CD4-positive, CD25-positive, alpha-beta regulatory T cell (primary cell): ENCODE results near the gene CUEDC2. TPM values are rescaled to one million over a fixed set of nuclear protein-coding genes. Genes with fewer than 3 reads are reported as not detected.
A peak's percentile ranks its signal among the peaks of the same experiment; 100 is the strongest.

Experiments
- ATAC-seq, 2 donors: fragments of 150-1000 bp; cut with Tn5 transposase; one replicate each; pipeline ENCODE4 v1.10.0; 2021; ENCODE audit warnings: low read depth in 2 of 2, moderate number of reproducible peaks in 2 of 2, moderate library complexity in 1 of 2
- DNase-seq, 3 donors: peaks; one replicate each; pipeline versions ENCODE4 v3.0.0 to v3.0.0-alpha.2; 2012 to 2022; ENCODE audit warnings: mixed read lengths in 1 of 3
- H3K27ac ChIP-seq: one replicate; pipeline ENCODE4 v1.7.0; 2013; ENCODE audit warnings: mild to moderate bottlenecking, low read length; ENCODE audit not compliant: insufficient read depth, poor library complexity, severe bottlenecking
- H3K27me3 ChIP-seq: one replicate; pipeline ENCODE4 v1.7.0; 2013; ENCODE audit warnings: low read length; ENCODE audit not compliant: control insufficient read depth, insufficient read depth
- H3K36me3 ChIP-seq: one replicate; pipeline ENCODE4 v1.7.0; 2013; ENCODE audit warnings: mild to moderate bottlenecking, low read length, moderate library complexity; ENCODE audit not compliant: control insufficient read depth, insufficient read depth
- H3K4me1 ChIP-seq: 2 replicates; pipeline ENCODE4 v1.7.0; 2013; ENCODE audit warnings: mild to moderate bottlenecking, low read length; ENCODE audit not compliant: insufficient read depth, control insufficient read depth, poor library complexity, severe bottlenecking
- H3K4me3 ChIP-seq: one replicate; pipeline ENCODE4 v1.7.0; 2013; ENCODE audit warnings: low read depth, mild to moderate bottlenecking, low read length, moderate library complexity
- H3K9me3 ChIP-seq, 2 experiments: 1 replicate in 1 of 2; 2 replicates in 1 of 2; pipeline ENCODE4 v1.7.0; 2013; ENCODE audit warnings: low read length in 2 of 2, mild to moderate bottlenecking in 1 of 2, moderate library complexity in 1 of 2; ENCODE audit not compliant: control insufficient read depth in 2 of 2
- H3K27ac Mint-ChIP-seq, 3 donors: one replicate each; pipeline ENCODE4 v1.8.0; 2020 to 2022; ENCODE audit warnings: mild to moderate bottlenecking in 3 of 3, mixed read lengths in 3 of 3, moderate library complexity in 2 of 3
- H3K27me3 Mint-ChIP-seq: one replicate; pipeline ENCODE4 v1.8.0; 2022; ENCODE audit warnings: mild to moderate bottlenecking, mixed read lengths
- H3K36me3 Mint-ChIP-seq: one replicate; pipeline ENCODE4 v1.8.0; 2020; ENCODE audit warnings: mixed read lengths
- H3K4me1 Mint-ChIP-seq, 4 donors: one replicate each; pipeline ENCODE4 v1.8.0; 2020 to 2022; ENCODE audit warnings: mixed read lengths in 4 of 4, mild to moderate bottlenecking in 1 of 4
- H3K4me3 Mint-ChIP-seq, 4 donors: one replicate each; pipeline ENCODE4 v1.8.0; 2020 to 2022; ENCODE audit warnings: mild to moderate bottlenecking in 4 of 4, mixed read lengths in 4 of 4, moderate library complexity in 3 of 4
- H3K9me3 Mint-ChIP-seq, 7 donors: one replicate each; pipeline ENCODE4 v1.8.0; 2020 to 2022; ENCODE audit warnings: mixed read lengths in 7 of 7, mild to moderate bottlenecking in 3 of 7, moderate library complexity in 2 of 7
- polyA plus RNA-seq, 4 donors: library from polyadenylated mRNA; unstranded; fragments of 300-500 nt; fragmentation: Illumina TruSeq; gene quantifications; one replicate each; pipeline ENCODE4 v1.2.3, GENCODE V29; 2021
- total RNA-seq: library from RNA; stranded (reverse); gene quantifications from one replicate; pipeline ENCODE4 v1.2.3, GENCODE V29; 2022

CUEDC2 gene
- total and polyA plus RNA-seq, 5 donors from 2014 or later, result 29.4 to 60.6 (median 51.2) TPM

DNA sequence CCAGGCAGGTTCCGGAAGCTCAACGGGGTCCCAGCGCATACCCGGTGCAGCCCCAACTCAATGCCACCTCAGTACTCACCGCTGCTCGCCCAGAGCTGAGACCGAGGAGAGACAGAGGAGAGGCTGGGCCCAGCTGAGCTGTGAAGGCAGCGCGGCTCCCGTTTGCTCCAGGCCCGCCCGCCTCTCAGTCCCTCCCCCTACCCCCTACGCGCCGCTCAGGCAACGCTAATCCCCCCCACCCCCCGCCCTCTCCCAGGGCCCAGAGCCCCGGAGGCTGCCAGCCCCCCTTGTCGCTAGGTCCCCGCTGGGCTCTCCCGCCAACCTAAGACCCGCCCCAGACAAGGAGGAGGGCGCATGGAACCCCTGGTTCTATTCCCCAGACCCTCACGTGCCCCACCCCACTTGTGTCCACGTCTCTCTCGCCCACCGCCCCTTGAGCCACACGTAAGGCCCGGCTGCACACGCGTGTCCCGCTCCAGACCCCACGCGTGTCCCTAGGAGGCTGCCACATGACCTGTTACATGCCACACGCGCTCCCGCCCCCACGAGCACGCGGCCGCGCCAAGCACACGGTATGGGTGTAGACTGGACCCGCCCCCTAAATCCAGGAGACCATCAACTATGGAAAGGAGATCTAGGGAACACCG is 13.6 kb downstream of the CUEDC2 start, which contains the start of gene PSD:
TSS of gene PSD (minus strand) at position 164 of the 647 bp plus-strand sequence. CDS start 1,747 bp downstream, outside the sequence.
- Histone ChIP-seq H3K4me1 (peaks cover 44% of the 10 kb centered on the region), H3K36me3 (no peaks in the 10 kb centered on the region), H3K27me3 (peaks cover 7% of the 10 kb centered on the region), H3K9me3 (no peaks in the 10 kb centered on the region), H3K27ac (no peak within 1 kb of the TSS), H3K4me3 (peak within 1 kb of the TSS; percentile 91)
- peaks cover 0 to 40% (median 16%) of the 10 kb centered on the region in 4 donors for H3K4me1 Mint-ChIP-seq
- H3K27ac Mint-ChIP-seq, result peak within 1 kb of the TSS in 1 of 3 donors; percentile 77
- H3K9me3 Mint-ChIP-seq, result peaks cover 0 to 4% (median 0%) of the 10 kb centered on the region in 7 donors
- ATAC-seq (no peak), DNase-seq (no peak)
- peaks cover 26% of the 10 kb centered on the region for H3K27me3 Mint-ChIP-seq
- H3K4me3 Mint-ChIP-seq, result peak within 1 kb of the TSS; percentile 93 to 98 (median 96)
- no peaks in the 10 kb centered on the region for H3K36me3 Mint-ChIP-seq

GRCh38 chr10:102416695-102417094 is 15.7 kb downstream of the CUEDC2 start:
- Mint-ChIP-seq H3K27ac (no peak overlapping the region), H3K4me3 (peak overlapping the region in 1 of 4 donors; percentile 88), H3K4me1 (peaks cover 0 to 37% (median 17%) of the 10 kb centered on the region in 4 donors), H3K27me3 (peaks cover 40% of the 10 kb centered on the region), H3K9me3 (peaks cover 0 to 6% (median 0%) of the 10 kb centered on the region in 7 donors), H3K36me3 (no peaks in the 10 kb centered on the region)
- Histone ChIP-seq H3K4me1 (peaks cover 35% of the 10 kb centered on the region), H3K27ac (no peak overlapping the region), H3K4me3 (no peak overlapping the region), H3K36me3 (no peaks in the 10 kb centered on the region), H3K9me3 (no peaks in the 10 kb centered on the region), H3K27me3 (peaks cover 7% of the 10 kb centered on the region)
- ATAC-seq (no peak), DNase-seq (no peak)

DNA sequence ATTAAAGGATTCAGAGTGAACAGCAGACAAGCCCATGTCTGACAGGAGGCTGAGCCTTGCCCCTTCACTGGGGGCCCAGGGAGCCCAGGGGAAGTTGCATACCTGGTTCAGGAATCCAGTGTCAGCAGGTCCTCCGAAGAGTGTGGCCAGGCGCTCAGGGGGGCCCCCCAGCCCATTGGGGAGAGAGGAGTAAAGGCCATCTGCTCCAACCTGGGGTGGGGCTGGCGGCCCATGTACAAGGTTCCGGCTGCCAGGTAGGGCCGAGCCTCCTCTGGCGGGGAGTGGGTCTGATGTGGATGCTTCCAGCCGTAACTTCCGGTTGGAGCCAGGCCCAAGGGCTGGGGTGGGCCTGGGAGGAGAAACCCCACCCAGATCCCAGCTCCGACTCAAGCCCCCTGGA is 16.1 kb downstream of the CUEDC2 start:
- Mint-ChIP-seq H3K27ac (no peak overlapping the region), H3K4me3 (peak overlapping the region in 2 of 4 donors; percentile 49 to 86), H3K4me1 (peaks cover 0 to 40% (median 21%) of the 10 kb centered on the region in 4 donors), H3K9me3 (peaks cover 0 to 6% (median 0%) of the 10 kb centered on the region in 7 donors), H3K27me3 (peaks cover 43% of the 10 kb centered on the region), H3K36me3 (no peaks in the 10 kb centered on the region)
- peaks cover 10% of the 10 kb centered on the region for H3K27me3 ChIP-seq
- ATAC-seq (no peak), DNase-seq (no peak)
- H3K27ac ChIP-seq, result no peak overlapping the region
- peaks cover 31% of the 10 kb centered on the region for H3K4me1 ChIP-seq
- no peaks in the 10 kb centered on the region for H3K36me3 ChIP-seq
- no peak overlapping the region for H3K4me3 ChIP-seq
- no peaks in the 10 kb centered on the region for H3K9me3 ChIP-seq

- H3K36me3 Mint-ChIP-seq, result no peaks in the 10 kb centered on the region
- peaks cover 46% of the 10 kb centered on the region for H3K27me3 Mint-ChIP-seq
- H3K9me3 Mint-ChIP-seq, result peaks cover 0 to 8% (median 0%) of the 10 kb centered on the region in 7 donors
- peaks cover 32% of the 10 kb centered on the region for H3K4me1 ChIP-seq
- H3K4me3 ChIP-seq, result no peak overlapping the region
- ATAC-seq, result no peak
- H3K4me1 Mint-ChIP-seq, result peaks cover 3 to 39% (median 19%) of the 10 kb centered on the region in 4 donors
- no peaks in the 10 kb centered on the region for H3K36me3 ChIP-seq
- H3K27me3 ChIP-seq, result peaks cover 19% of the 10 kb centered on the region
- no peak for DNase-seq
- no peaks in the 10 kb centered on the region for H3K9me3 ChIP-seq
- H3K27ac ChIP-seq, result no peak overlapping the region
- H3K27ac Mint-ChIP-seq, result no peak overlapping the region
- no peak overlapping the region for H3K4me3 Mint-ChIP-seq
Measured at GRCh38 chr10:102414749-102415148, 17.6 kb downstream of the CUEDC2 start.

- Mint-ChIP-seq H3K36me3 (no peaks in the 10 kb centered on the region), H3K4me1 (peaks cover 6 to 36% (median 22%) of the 10 kb centered on the region in 4 donors), H3K9me3 (peaks cover 0 to 9% (median 0%) of the 10 kb centered on the region in 7 donors), H3K27ac (no peak overlapping the region), H3K27me3 (peaks cover 50% of the 10 kb centered on the region), H3K4me3 (peak overlapping the region in 1 of 4 donors; percentile 21)
- no peaks in the 10 kb centered on the region for H3K9me3 ChIP-seq
- no peaks in the 10 kb centered on the region for H3K36me3 ChIP-seq
- H3K4me3 ChIP-seq, result no peak overlapping the region
- H3K27ac ChIP-seq, result no peak overlapping the region
- peaks cover 30% of the 10 kb centered on the region for H3K4me1 ChIP-seq
- no peak for DNase-seq
- ATAC-seq, result no peak
- H3K27me3 ChIP-seq, result peaks cover 23% of the 10 kb centered on the region
Measured at GRCh38 chr10:102413806-102414561, 18.4 kb downstream of the CUEDC2 start.

DNA sequence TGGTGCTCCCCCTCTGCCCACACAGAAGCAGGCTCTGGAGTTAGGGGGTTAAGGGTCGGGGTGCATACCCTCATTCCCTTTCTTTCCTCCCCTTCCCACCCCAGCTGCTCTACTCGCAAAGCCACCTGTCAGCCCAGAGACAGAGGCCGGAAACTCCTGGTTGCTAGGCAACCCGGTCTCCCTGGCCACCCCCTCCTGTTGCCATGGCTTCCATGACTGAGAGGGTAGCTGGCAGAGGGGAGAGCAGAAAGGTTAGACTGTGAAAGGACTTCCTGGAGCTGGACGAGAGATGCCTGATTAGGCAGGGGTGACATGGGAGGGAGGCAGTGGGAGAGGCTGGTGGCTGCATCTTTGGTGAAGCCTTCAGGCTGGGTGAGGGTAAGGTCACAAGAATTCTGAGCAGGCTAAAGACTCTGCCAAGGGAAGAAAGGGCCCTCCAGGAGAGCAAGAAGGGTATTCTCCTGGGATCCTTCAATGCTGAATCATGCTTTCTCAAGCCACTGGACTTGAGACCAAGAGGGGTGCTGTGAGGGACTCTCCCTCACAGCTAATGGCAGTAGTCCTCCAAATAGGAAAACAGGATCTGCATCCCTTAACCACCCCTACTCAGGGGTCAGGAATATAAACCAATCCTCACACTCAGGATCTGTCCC is 19.2 kb downstream of the CUEDC2 start:
- peaks cover 6 to 35% (median 24%) of the 10 kb centered on the region in 4 donors for H3K4me1 Mint-ChIP-seq
- DNase-seq, result peak in 2 of 3 donors; percentile 40 to 68
- no peak overlapping the region for H3K4me3 ChIP-seq
- H3K27ac Mint-ChIP-seq, result no peak overlapping the region
- H3K4me1 ChIP-seq, result peaks cover 33% of the 10 kb centered on the region
- H3K27me3 Mint-ChIP-seq, result peaks cover 54% of the 10 kb centered on the region
- H3K36me3 Mint-ChIP-seq, result no peaks in the 10 kb centered on the region
- peaks cover 0 to 8% (median 0%) of the 10 kb centered on the region in 7 donors for H3K9me3 Mint-ChIP-seq
- ATAC-seq, result peak in 1 of 2 donors; percentile 22
- H3K27ac ChIP-seq, result no peak overlapping the region
- H3K36me3 ChIP-seq, result no peaks in the 10 kb centered on the region
- peak overlapping the region in 1 of 4 donors; percentile 47 for H3K4me3 Mint-ChIP-seq
- peaks cover 20% of the 10 kb centered on the region for H3K27me3 ChIP-seq
- no peaks in the 10 kb centered on the region for H3K9me3 ChIP-seq

GRCh38 chr10:102412293-102412692 is 20.1 kb downstream of the CUEDC2 start:
- Histone ChIP-seq H3K27ac (no peak overlapping the region), H3K36me3 (no peaks in the 10 kb centered on the region), H3K9me3 (no peaks in the 10 kb centered on the region), H3K4me1 (peaks cover 33% of the 10 kb centered on the region), H3K4me3 (no peak overlapping the region), H3K27me3 (peaks cover 16% of the 10 kb centered on the region)
- H3K4me3 Mint-ChIP-seq, result no peak overlapping the region
- no peak overlapping the region for H3K27ac Mint-ChIP-seq
- peaks cover 6 to 33% (median 23%) of the 10 kb centered on the region in 4 donors for H3K4me1 Mint-ChIP-seq
- peaks cover 0 to 5% (median 0%) of the 10 kb centered on the region in 7 donors for H3K9me3 Mint-ChIP-seq
- no peaks in the 10 kb centered on the region for H3K36me3 Mint-ChIP-seq
- no peak for ATAC-seq
- peaks cover 53% of the 10 kb centered on the region for H3K27me3 Mint-ChIP-seq
- DNase-seq, result no peak
